Naive B cell (primary cell): ENCODE measurements around the gene CCDC116. TPM values are rescaled to one million over a fixed set of nuclear protein-coding genes. Genes with fewer than 3 reads are reported as not detected.
A peak's percentile ranks its signal among the peaks of the same experiment; 100 is the strongest.

Experiments
- ATAC-seq, 2 donors: fragments of 150-1000 bp; cut with Tn5 transposase; 2 replicates each; pipeline ENCODE4 v1.10.0; 2021; ENCODE audit warnings: low read depth in 2 of 2, mild to moderate bottlenecking in 2 of 2, moderate library complexity in 2 of 2
- DNase-seq: peaks from one replicate; pipeline ENCODE4 v3.0.0; 2022
- H3K27ac Mint-ChIP-seq, 6 donors: one replicate each; pipeline ENCODE4 v1.8.0; 2020 to 2022; ENCODE audit warnings: mild to moderate bottlenecking in 6 of 6, mixed read lengths in 6 of 6, moderate library complexity in 5 of 6, inconsistent platforms in 2 of 6
- H3K27me3 Mint-ChIP-seq, 3 donors: one replicate each; pipeline ENCODE4 v1.8.0; 2021 to 2022; ENCODE audit warnings: mixed read lengths in 3 of 3, mild to moderate bottlenecking in 1 of 3
- H3K36me3 Mint-ChIP-seq, 2 donors: one replicate each; pipeline ENCODE4 v1.8.0; 2020 to 2022; ENCODE audit warnings: mixed read lengths in 2 of 2, inconsistent platforms in 1 of 2, mild to moderate bottlenecking in 1 of 2
- H3K4me1 Mint-ChIP-seq, 3 donors: one replicate each; pipeline ENCODE4 v1.8.0; 2020 to 2022; ENCODE audit warnings: mixed read lengths in 3 of 3, inconsistent platforms in 1 of 3, mild to moderate bottlenecking in 1 of 3, moderate library complexity in 1 of 3
- H3K4me3 Mint-ChIP-seq, 8 donors: one replicate each; pipeline ENCODE4 v1.8.0; 2020 to 2022; ENCODE audit warnings: mild to moderate bottlenecking in 8 of 8, mixed read lengths in 8 of 8, moderate library complexity in 8 of 8, inconsistent platforms in 2 of 8
- H3K9me3 Mint-ChIP-seq, 7 donors: one replicate each; pipeline ENCODE4 v1.8.0; 2020 to 2022; ENCODE audit warnings: mixed read lengths in 7 of 7, mild to moderate bottlenecking in 5 of 7, inconsistent platforms in 2 of 7, moderate library complexity in 1 of 7
- polyA plus RNA-seq, 6 donors: library from polyadenylated mRNA; unstranded; fragments of 300-500 nt; fragmentation: Illumina TruSeq; gene quantifications; one replicate each; pipeline ENCODE4 v1.2.3, GENCODE V29; 2021; ENCODE audit warnings: low read depth in 6 of 6

The CCDC116 gene
- polyA plus RNA-seq: not detected

DNA sequence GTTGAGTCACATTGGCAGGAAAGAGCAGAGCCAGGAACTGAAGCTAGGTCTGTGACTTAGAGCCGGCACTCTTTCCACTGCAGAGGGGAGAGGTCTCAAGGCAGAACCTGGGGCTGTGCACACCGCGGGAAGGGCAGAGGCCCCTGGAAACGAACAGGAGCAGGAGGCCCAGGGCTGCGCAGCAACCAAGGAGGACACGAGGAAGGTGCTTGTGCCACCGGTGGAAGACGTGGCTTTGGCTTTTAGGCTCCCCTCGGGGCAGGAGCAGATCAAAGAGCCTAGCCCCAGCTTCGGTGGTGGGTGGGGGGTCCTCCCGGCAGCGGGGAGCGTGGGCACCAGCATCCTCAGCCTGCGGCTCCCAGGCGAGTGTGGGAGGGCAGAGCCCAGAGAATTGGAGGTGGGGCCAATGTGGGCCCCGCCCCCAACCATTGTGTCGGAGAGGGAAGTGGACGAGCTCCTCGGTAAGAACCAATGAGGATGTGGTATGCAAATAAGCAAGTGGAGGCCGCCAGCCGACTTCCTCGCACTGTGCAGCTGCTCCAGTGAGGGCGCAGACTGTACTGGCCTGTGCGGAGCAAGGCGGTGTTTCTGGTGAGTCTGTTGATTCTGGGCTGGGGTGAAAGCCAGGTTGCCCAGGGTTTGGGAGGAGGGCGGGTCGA lies at the start of gene CCDC116:
CCDC116 (plus strand) TSS at position 524 of the 659 bp plus-strand sequence. CDS start 422 bp downstream, outside the sequence.
- Mint-ChIP-seq H3K4me1 (peaks cover 16 to 35% (median 23%) of the 10 kb centered on the region in 3 donors), H3K27me3 (no peaks in the 10 kb centered on the region), H3K27ac (peak within 1 kb of the TSS in 1 of 6 donors; percentile 76), H3K9me3 (no peaks in the 10 kb centered on the region), H3K4me3 (peak within 1 kb of the TSS in 2 of 8 donors; percentile 55 to 97), H3K36me3 (no peaks in the 10 kb centered on the region)
- DNase-seq (peak; percentile 17), ATAC-seq (no peak)

- Mint-ChIP-seq H3K36me3 (no peaks in the 10 kb centered on the region), H3K4me1 (peaks cover 36 to 71% (median 42%) of the 10 kb centered on the region in 3 donors), H3K27ac (peak overlapping the region in 5 of 6 donors; percentile 14 to 97 (median 86)), H3K9me3 (no peaks in the 10 kb centered on the region), H3K4me3 (no peak overlapping the region), H3K27me3 (no peaks in the 10 kb centered on the region)
- DNase-seq: no peak
- no peak for ATAC-seq
These were observed 49.5 kb upstream of the CCDC116 start for GRCh38 chr22:21582801-21583740.

DNA sequence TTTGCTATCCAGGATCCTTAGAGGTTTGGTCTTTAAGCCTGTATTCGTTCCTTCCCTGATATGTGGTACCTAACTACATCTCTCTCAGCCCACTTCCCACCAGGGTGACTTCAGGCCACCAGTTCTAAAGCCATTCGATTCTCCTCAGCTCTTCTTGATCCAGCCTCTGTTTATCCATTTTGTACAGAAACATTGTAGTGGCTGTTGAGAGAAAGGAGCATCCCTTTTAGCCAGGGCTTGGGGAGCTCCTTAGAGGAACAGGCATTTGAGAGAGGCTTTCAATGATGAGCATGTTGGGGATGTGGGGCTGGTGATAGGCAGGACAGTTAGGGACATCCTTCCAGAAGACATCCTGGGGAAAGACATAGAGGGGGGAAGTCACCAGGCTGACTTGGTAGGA lies 47.2 kb upstream of the CCDC116 start:
- DNase-seq (no peak), ATAC-seq (no peak)
- Mint-ChIP-seq H3K9me3 (no peaks in the 10 kb centered on the region), H3K4me3 (peak overlapping the region in 1 of 8 donors; percentile 1), H3K36me3 (no peaks in the 10 kb centered on the region), H3K4me1 (peaks cover 36 to 74% (median 51%) of the 10 kb centered on the region in 3 donors), H3K27me3 (no peaks in the 10 kb centered on the region), H3K27ac (peak overlapping the region in 3 of 6 donors; percentile 68 to 91 (median 78))

DNA sequence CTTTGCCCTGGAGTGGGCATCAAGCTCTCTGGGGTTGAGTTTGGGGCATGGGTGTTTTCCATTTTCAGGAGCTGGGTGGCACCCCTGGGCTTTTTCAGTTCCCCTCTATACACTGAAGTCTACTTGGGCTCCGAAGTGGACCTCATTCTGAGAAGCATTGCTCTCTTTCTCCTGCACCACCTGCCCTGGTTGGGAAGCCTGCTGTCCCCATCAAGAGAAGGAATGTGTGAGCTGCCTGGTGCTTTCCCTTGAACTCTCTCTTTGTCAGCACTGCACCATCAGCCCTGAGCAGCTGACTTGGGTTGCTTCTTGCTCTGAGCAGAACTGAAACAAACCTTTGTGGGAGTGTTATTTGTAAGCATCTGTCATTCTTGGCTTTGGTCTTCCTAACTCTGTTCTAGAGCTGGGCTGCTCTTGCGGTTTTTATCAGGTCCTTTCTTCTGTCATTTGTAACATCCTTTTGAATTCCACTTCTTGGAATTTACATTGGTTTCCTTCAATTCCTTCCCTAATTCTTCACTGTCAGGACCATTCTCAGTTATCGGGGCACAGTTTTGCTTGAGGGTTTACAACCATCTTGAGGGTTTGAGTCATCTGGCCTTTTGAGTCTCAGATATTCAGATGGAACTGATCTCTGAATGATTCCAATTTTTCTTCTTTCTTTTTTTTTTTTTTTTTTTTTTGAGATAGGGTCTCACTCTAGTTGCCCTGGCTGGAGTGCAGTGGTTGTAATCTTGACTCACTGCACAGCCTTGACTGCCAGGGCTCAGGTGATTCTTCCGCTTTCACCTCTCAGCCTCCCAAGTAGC lies 44.6 kb upstream of the CCDC116 start:
- Mint-ChIP-seq H3K9me3 (no peaks in the 10 kb centered on the region), H3K27ac (peak overlapping the region in 5 of 6 donors; percentile 73 to 91 (median 88)), H3K4me1 (peaks cover 48 to 81% (median 61%) of the 10 kb centered on the region in 3 donors), H3K4me3 (peak overlapping the region in 7 of 8 donors; percentile 58 to 83 (median 76)), H3K27me3 (no peaks in the 10 kb centered on the region), H3K36me3 (peaks cover 0 to under 1% of the 10 kb centered on the region in 2 donors)
- ATAC-seq (peak; percentile 85 to 86), DNase-seq (peak; percentile 53)

DNA sequence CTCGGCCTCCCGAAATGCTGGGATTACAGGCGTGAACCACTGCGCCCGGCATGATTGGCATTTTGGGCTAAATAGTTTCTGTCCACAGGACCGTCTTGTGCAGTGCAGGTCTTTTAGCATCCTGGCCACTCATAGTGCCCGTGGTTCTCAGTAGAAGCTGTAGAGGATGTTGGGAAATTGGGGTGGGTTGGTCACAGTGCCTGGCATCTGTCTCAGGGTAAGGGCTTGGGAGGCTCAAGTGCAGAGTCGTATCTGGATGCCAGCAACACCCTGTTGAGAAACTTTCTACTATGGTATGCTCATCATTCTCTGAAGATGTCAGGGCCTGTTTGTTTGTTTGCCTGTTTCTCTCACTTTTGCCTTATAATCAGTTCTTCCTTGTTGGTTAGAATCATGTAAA lies 43.2 kb upstream of the CCDC116 start:
- Mint-ChIP-seq H3K27me3 (no peaks in the 10 kb centered on the region), H3K9me3 (no peaks in the 10 kb centered on the region), H3K4me3 (peak overlapping the region in 5 of 8 donors; percentile 37 to 73 (median 42)), H3K36me3 (peaks cover 11 to 14% of the 10 kb centered on the region in 2 donors), H3K27ac (peak overlapping the region in 4 of 6 donors; percentile 52 to 95 (median 79)), H3K4me1 (peaks cover 56 to 87% (median 68%) of the 10 kb centered on the region in 3 donors)
- DNase-seq: no peak
- no peak for ATAC-seq

- Mint-ChIP-seq H3K27ac (peak overlapping the region; percentile 11 to 89 (median 84)), H3K36me3 (peaks cover 24 to 30% of the 10 kb centered on the region in 2 donors), H3K27me3 (no peaks in the 10 kb centered on the region), H3K4me3 (peak overlapping the region in 7 of 8 donors; percentile 20 to 65 (median 39)), H3K9me3 (no peaks in the 10 kb centered on the region), H3K4me1 (peaks cover 58 to 89% (median 78%) of the 10 kb centered on the region in 3 donors)
- ATAC-seq: peak; percentile 46 to 50
- peak; percentile 47 for DNase-seq
These were observed 41.5 kb upstream of the CCDC116 start for GRCh38 chr22:21590809-21591641.

DNA sequence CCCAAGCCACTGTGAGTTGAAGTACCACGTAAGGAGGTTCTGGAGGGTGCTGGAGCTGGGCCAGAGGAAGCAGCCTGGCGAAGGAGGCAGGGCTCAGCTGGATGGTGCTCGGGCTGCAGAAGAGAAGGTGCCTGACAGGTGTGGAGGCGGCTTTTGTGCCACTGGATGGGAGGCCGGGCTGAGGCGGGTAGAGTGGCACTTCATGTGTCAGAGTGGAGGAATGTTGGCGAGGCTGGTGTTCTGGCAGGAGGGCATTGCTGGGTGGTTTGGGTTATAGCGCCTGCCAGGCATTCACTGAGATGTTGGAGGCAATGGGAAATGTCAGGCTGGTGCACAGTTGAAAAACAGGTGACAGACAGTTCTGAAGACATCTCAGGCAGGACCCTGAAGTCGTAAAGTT lies 40.9 kb upstream of the CCDC116 start:
- Mint-ChIP-seq H3K36me3 (peaks cover 24 to 30% of the 10 kb centered on the region in 2 donors), H3K4me3 (peak overlapping the region in 4 of 8 donors; percentile 16 to 70 (median 48)), H3K27me3 (no peaks in the 10 kb centered on the region), H3K4me1 (peaks cover 58 to 83% (median 79%) of the 10 kb centered on the region in 3 donors), H3K9me3 (no peaks in the 10 kb centered on the region), H3K27ac (peak overlapping the region in 4 of 6 donors; percentile 13 to 87 (median 50))
- ATAC-seq (no peak), DNase-seq (no peak)

- peak overlapping the region in 2 of 6 donors; percentile 29 to 49 for H3K27ac Mint-ChIP-seq
- H3K27me3 Mint-ChIP-seq: no peaks in the 10 kb centered on the region
- ATAC-seq: no peak
- peak overlapping the region in 1 of 8 donors; percentile 21 for H3K4me3 Mint-ChIP-seq
- peaks cover 24 to 30% of the 10 kb centered on the region in 2 donors for H3K36me3 Mint-ChIP-seq
- H3K4me1 Mint-ChIP-seq: peaks cover 56 to 77% (median 76%) of the 10 kb centered on the region in 3 donors
- H3K9me3 Mint-ChIP-seq: no peaks in the 10 kb centered on the region
- DNase-seq: no peak
These were observed 40.1 kb upstream of the CCDC116 start for GRCh38 chr22:21592422-21592821.

DNA sequence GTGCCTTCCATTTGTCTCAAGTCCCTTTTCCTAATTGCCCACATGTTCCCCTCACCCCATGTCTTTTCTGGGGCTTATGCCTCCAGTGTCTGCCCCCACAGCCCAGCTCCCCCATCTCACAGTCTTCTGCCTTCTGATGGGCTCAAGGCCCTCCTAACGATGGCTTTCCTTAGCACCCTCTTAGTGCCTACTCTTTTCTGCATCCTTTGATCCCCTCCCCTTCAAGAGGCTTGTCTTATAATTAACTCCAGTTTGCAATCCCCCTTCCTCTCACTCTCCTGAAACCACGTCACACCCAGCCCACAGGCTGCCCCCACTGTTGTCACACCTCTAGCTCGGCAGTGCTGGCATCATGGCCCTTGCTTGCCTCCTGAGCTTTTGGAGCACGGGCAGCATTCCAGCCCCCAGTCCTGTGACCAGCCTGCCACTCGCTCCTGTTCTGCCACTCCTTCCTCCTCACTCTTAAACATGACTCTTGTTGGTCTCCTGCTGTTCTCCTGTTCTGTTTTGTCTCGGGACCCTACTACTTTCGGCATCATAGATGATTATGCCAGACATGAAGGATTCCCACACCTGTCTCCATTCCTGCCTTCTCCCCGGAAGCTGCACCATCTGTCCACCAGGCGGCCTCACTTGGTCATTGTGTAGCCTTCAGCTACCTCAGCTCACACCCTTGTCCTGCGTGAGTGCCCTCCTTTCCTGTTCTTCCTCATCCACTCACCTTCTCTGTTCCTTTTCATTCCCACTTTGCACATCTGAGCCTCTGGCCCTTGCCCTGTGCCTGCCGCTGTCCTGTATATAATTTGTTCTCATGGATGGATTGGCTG lies 38.9 kb upstream of the CCDC116 start:
- Mint-ChIP-seq H3K4me1 (peaks cover 51 to 71% (median 69%) of the 10 kb centered on the region in 3 donors), H3K4me3 (peak overlapping the region in 2 of 8 donors; percentile 37 to 60), H3K27ac (peak overlapping the region; percentile 24 to 89 (median 36)), H3K36me3 (peaks cover 28 to 30% of the 10 kb centered on the region in 2 donors), H3K27me3 (no peaks in the 10 kb centered on the region), H3K9me3 (no peaks in the 10 kb centered on the region)
- no peak for ATAC-seq
- DNase-seq: no peak

GRCh38 chr22:21594865-21595452 lies 37.6 kb upstream of the CCDC116 start:
- Mint-ChIP-seq H3K4me3 (no peak overlapping the region), H3K27me3 (no peaks in the 10 kb centered on the region), H3K4me1 (peaks cover 56 to 72% (median 67%) of the 10 kb centered on the region in 3 donors), H3K9me3 (no peaks in the 10 kb centered on the region), H3K36me3 (peaks cover 28 to 37% of the 10 kb centered on the region in 2 donors), H3K27ac (peak overlapping the region in 3 of 6 donors; percentile 20 to 82 (median 72))
- no peak for ATAC-seq
- DNase-seq: no peak
